H9 (cell line): ENCODE results near the gene FCF1. TPM values are rescaled to one million over a fixed set of nuclear protein-coding genes. Genes with fewer than 3 reads are reported as not detected.

Source experiments
- DNase-seq: peaks from one replicate; pipeline ENCODE4 v3.0.0-alpha.2; 2017
- H2AFZ ChIP-seq: one replicate; pipeline ENCODE4 v1.6.1; 2013; ENCODE audit warnings: mild to moderate bottlenecking, low read length, control low read depth, moderate library complexity
- H2AK5ac ChIP-seq: 2 replicates; pipeline ENCODE4 v1.6.1; 2013; ENCODE audit warnings: low read length, control low read depth, mixed read lengths; ENCODE audit not compliant: insufficient read length
- H2BK120ac ChIP-seq: one replicate; pipeline ENCODE4 v1.6.1; 2013; ENCODE audit warnings: low read depth, mild to moderate bottlenecking, low read length, control low read depth, inconsistent platforms; ENCODE audit not compliant: poor library complexity, severe bottlenecking
- H2BK12ac ChIP-seq: 2 replicates; pipeline ENCODE4 v1.6.1; 2013; ENCODE audit warnings: low read length, control low read depth, mixed read lengths, low read depth; ENCODE audit not compliant: insufficient read length
- H2BK15ac ChIP-seq: 2 replicates; pipeline ENCODE4 v1.6.1; 2013; ENCODE audit warnings: low read depth, low read length, control low read depth
- H2BK20ac ChIP-seq: one replicate; pipeline ENCODE4 v1.6.1; 2013; ENCODE audit warnings: low read depth, mild to moderate bottlenecking, low read length, control low read depth, inconsistent platforms; ENCODE audit not compliant: poor library complexity, severe bottlenecking
- H2BK5ac ChIP-seq: 2 replicates; pipeline ENCODE4 v1.6.1; 2013; ENCODE audit warnings: low read length, control low read depth, mixed read lengths; ENCODE audit not compliant: insufficient read length
- H3K14ac ChIP-seq: 2 replicates; pipeline ENCODE4 v1.6.1; 2013; ENCODE audit warnings: low read length, control low read depth; ENCODE audit not compliant: insufficient read depth
- H3K18ac ChIP-seq: 2 replicates; pipeline ENCODE4 v1.6.1; 2013; ENCODE audit warnings: low read depth, mild to moderate bottlenecking, mixed read lengths, low read length, control low read depth; ENCODE audit not compliant: insufficient read length
- H3K23ac ChIP-seq: 2 replicates; pipeline ENCODE4 v1.6.1; 2013; ENCODE audit warnings: low read length, control low read depth, mixed read lengths, low read depth; ENCODE audit not compliant: insufficient read length
- H3K23me2 ChIP-seq: 2 replicates; pipeline ENCODE4 v1.6.1; 2013; ENCODE audit warnings: low read depth, mild to moderate bottlenecking, mixed read lengths, low read length, control low read depth; ENCODE audit not compliant: insufficient read length, poor library complexity, severe bottlenecking
- H3K27ac ChIP-seq: 2 replicates; pipeline ENCODE4 v1.5.1; 2013; ENCODE audit warnings: low read length, control low read depth, mixed read lengths, low read depth; ENCODE audit not compliant: insufficient read length
- H3K27me3 ChIP-seq: 2 replicates; pipeline ENCODE4 v1.6.1; 2013; ENCODE audit warnings: low read length, control low read depth, inconsistent platforms; ENCODE audit not compliant: insufficient read depth
- H3K4ac ChIP-seq: 2 replicates; pipeline ENCODE4 v1.6.1; 2013; ENCODE audit warnings: low read depth, mild to moderate bottlenecking, control low read depth, inconsistent platforms, low read length, moderate library complexity
- H3K4me1 ChIP-seq: 2 replicates; pipeline ENCODE4 v1.6.1; 2013; ENCODE audit warnings: low read length, control low read depth, inconsistent platforms; ENCODE audit not compliant: insufficient read depth
- H3K4me2 ChIP-seq: 2 replicates; pipeline ENCODE4 v1.6.1; 2013; ENCODE audit warnings: low read length, control low read depth, mixed read lengths; ENCODE audit not compliant: insufficient read length, insufficient read depth
- H3K56ac ChIP-seq: 2 replicates; pipeline ENCODE4 v1.6.1; 2013; ENCODE audit warnings: low read depth, mild to moderate bottlenecking, mixed read lengths, low read length, control low read depth; ENCODE audit not compliant: insufficient read length
- H3K79me1 ChIP-seq: 2 replicates; pipeline ENCODE4 v1.6.1; 2013; ENCODE audit warnings: low read depth, mild to moderate bottlenecking, moderate library complexity, low read length, control low read depth, inconsistent platforms; ENCODE audit not compliant: insufficient read depth, poor library complexity, severe bottlenecking
- H3K79me2 ChIP-seq: 2 replicates; pipeline ENCODE4 v1.6.1; 2013; ENCODE audit warnings: low read length, control low read depth, inconsistent platforms; ENCODE audit not compliant: insufficient read depth
- H3K9ac ChIP-seq: 2 replicates; pipeline ENCODE4 v1.6.1; 2013; ENCODE audit warnings: low read length, control low read depth, mixed read lengths; ENCODE audit not compliant: insufficient read length; ENCODE audit errors: extremely low read depth
- H3K9me3 ChIP-seq: one replicate; pipeline ENCODE4 v1.6.1; 2013; ENCODE audit warnings: low read depth, low read length, inconsistent platforms; ENCODE audit not compliant: control insufficient read depth
- H3T11ph ChIP-seq: one replicate; pipeline ENCODE4 v1.6.1; 2013; ENCODE audit warnings: mild to moderate bottlenecking, low read length, control low read depth, inconsistent platforms
- H4K20me1 ChIP-seq: one replicate; pipeline ENCODE4 v1.6.1; 2013; ENCODE audit not compliant: control insufficient read depth, insufficient read length, insufficient read depth
- H4K5ac ChIP-seq: 2 replicates; pipeline ENCODE4 v1.6.1; 2013; ENCODE audit warnings: low read depth, mild to moderate bottlenecking, mixed read lengths, low read length, control low read depth; ENCODE audit not compliant: insufficient read length
- H4K8ac ChIP-seq: replicated peaks from 2 replicates; pipeline ENCODE4 v1.6.1; 2013; ENCODE audit warnings: low read length, control low read depth, mixed read lengths, low read depth; ENCODE audit not compliant: insufficient read length
- H4K91ac ChIP-seq: 2 replicates; pipeline ENCODE4 v1.6.1; 2013; ENCODE audit warnings: low read depth, mild to moderate bottlenecking, moderate library complexity, mixed read lengths, low read length, control low read depth; ENCODE audit not compliant: insufficient read length
- H3K27ac Mint-ChIP-seq, 3 experiments: 2 replicates in 2 of 3; 3 replicates in 1 of 3; pipeline ENCODE4 v1.8.0; 2020 to 2021; ENCODE audit warnings: mixed read lengths in 3 of 3, mild to moderate bottlenecking in 1 of 3, moderate library complexity in 1 of 3
- H3K27me3 Mint-ChIP-seq: 2 replicates; pipeline ENCODE4 v1.8.0; 2021; ENCODE audit warnings: low read depth, mild to moderate bottlenecking, moderate library complexity, mixed read lengths
- H3K36me3 Mint-ChIP-seq, 3 experiments: 2 replicates in 2 of 3; 3 replicates in 1 of 3; pipeline ENCODE4 v1.8.0; 2020 to 2021; ENCODE audit warnings: low read depth in 3 of 3, mixed read lengths in 3 of 3; ENCODE audit not compliant: insufficient read depth in 1 of 3
- H3K4me1 Mint-ChIP-seq, 2 experiments: 2 replicates each; pipeline ENCODE4 v1.8.0; 2020; ENCODE audit warnings: mixed read lengths in 2 of 2
- H3K4me3 Mint-ChIP-seq, 2 experiments: 2 replicates in 1 of 2; 3 replicates in 1 of 2; pipeline ENCODE4 v1.8.0; 2020 to 2021; ENCODE audit warnings: mild to moderate bottlenecking in 2 of 2, mixed read lengths in 2 of 2, moderate library complexity in 1 of 2
- H3K9me3 Mint-ChIP-seq, 2 experiments: 2 replicates in 1 of 2; 3 replicates in 1 of 2; pipeline ENCODE4 v1.8.0; 2020; ENCODE audit warnings: mild to moderate bottlenecking in 2 of 2, mixed read lengths in 2 of 2, moderate library complexity in 1 of 2
- total RNA-seq: library from RNA; stranded (reverse); gene quantifications from 2 replicates; pipeline ENCODE4 v1.2.1, GENCODE V29; 2021
- TF ChIP-seq, protein P1 (sequence below): fragments of 200-600 bp; sonication (generic); conservative IDR thresholded peaks from 3 replicates; pipeline ENCODE4 v1.8.0; 2021; ENCODE audit warnings: antibody characterized with exemption, mild to moderate bottlenecking

Gene FCF1
- total RNA-seq, 1 experiment from 2014 or later, result 87.7 TPM

DNA sequence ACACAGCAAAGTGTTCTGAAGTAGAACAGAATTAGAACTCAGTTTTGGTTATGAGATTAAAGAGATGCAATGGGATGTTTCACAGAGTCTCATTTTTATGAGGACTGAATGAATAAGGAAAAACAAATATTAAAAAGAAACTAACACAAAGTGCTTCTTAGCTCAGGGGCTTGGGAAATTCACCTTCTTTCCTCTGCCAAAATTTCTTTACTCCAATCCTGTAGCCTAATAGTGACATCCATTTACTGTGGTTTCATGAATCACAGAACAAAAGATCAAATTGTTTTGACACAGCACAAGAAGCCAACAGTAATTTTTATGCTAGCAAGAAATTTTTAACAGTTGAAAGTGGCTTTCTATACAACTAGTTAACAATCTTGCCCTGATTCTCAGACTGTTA lies 37.7 kb upstream of the FCF1 start:
- H2BK5ac ChIP-seq, result no peak overlapping the region
- TF ChIP-seq, protein P1, sequence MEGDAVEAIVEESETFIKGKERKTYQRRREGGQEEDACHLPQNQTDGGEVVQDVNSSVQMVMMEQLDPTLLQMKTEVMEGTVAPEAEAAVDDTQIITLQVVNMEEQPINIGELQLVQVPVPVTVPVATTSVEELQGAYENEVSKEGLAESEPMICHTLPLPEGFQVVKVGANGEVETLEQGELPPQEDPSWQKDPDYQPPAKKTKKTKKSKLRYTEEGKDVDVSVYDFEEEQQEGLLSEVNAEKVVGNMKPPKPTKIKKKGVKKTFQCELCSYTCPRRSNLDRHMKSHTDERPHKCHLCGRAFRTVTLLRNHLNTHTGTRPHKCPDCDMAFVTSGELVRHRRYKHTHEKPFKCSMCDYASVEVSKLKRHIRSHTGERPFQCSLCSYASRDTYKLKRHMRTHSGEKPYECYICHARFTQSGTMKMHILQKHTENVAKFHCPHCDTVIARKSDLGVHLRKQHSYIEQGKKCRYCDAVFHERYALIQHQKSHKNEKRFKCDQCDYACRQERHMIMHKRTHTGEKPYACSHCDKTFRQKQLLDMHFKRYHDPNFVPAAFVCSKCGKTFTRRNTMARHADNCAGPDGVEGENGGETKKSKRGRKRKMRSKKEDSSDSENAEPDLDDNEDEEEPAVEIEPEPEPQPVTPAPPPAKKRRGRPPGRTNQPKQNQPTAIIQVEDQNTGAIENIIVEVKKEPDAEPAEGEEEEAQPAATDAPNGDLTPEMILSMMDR, result no peak
- no peak overlapping the region for H2BK120ac ChIP-seq

More for the DNA sequence above, 37.7 kb upstream of the FCF1 start:
- no peak overlapping the region for H2AFZ ChIP-seq
- no peak for DNase-seq
- H4K8ac ChIP-seq, result no peak overlapping the region
- no peak overlapping the region for H3K56ac ChIP-seq
- H3K4me1 ChIP-seq, result no peaks in the 10 kb centered on the region
- H3K23ac ChIP-seq, result no peak overlapping the region
- no peak overlapping the region for H4K5ac ChIP-seq
- H3K79me2 ChIP-seq, result no peaks in the 10 kb centered on the region
- Mint-ChIP-seq H3K36me3 (peaks cover 14 to 55% (median 52%) of the 10 kb centered on the region in 3 experiments; a peak in 6 of 7 replicates), H3K27me3 (no peaks in the 10 kb centered on the region), H3K9me3 (no peaks in the 10 kb centered on the region), H3K27ac (no peak overlapping the region), H3K4me3 (no peak overlapping the region), H3K4me1 (no peaks in the 10 kb centered on the region)
- no peak overlapping the region for H3K4ac ChIP-seq
- H4K91ac ChIP-seq, result no peak overlapping the region
- no peaks in the 10 kb centered on the region for H3K23me2 ChIP-seq
- no peak overlapping the region for H2AK5ac ChIP-seq
- no peak overlapping the region for H2BK15ac ChIP-seq
- no peak overlapping the region for H2BK20ac ChIP-seq
- H2BK12ac ChIP-seq, result no peak overlapping the region
- no peak overlapping the region for H3K9ac ChIP-seq
- no peak overlapping the region for H3T11ph ChIP-seq
- no peak overlapping the region for H3K14ac ChIP-seq
- H3K18ac ChIP-seq, result no peak overlapping the region
- no peaks in the 10 kb centered on the region for H4K20me1 ChIP-seq
- no peaks in the 10 kb centered on the region for H3K9me3 ChIP-seq
- no peak overlapping the region for H3K4me2 ChIP-seq
- no peaks in the 10 kb centered on the region for H3K27me3 ChIP-seq
- no peaks in the 10 kb centered on the region for H3K79me1 ChIP-seq
- H3K27ac ChIP-seq, result no peak overlapping the region
